Measurements from ENCODE around the gene PDLIM7. TPM values are rescaled to one million over a fixed set of nuclear protein-coding genes. Genes with fewer than 3 reads are reported as not detected.

PDLIM7 gene
- total and polyA plus RNA-seq, 2 of the 8 experiments (the other 6 are each of a cell fraction or from before 2014, with no cell fraction given) = 67.3 to 94.2 TPM

DNA sequence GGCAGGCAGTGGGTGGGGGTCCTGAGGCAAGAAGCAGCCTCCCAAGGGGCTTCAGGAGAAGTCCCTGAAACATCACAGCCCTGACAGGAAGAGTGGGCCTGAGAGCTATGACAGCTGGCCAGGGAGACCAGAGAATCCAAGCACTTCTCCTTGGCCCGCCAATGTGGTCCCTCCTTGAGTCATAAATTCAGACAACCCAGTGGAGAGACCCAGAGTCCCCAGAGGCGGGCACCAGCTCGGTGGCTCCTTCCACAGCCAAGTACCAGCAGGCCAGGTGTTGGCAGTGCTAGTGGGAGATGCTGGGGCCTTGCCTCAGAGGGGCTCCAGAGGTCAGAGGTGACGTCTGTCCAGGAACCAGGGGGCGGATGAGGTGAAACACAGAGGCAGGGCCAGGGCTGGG, 13.8 kb upstream of the PDLIM7 start:
- DNase-seq (ENCODE audit: low read depth in 1 of 2, low spot score in 2 of 2) (no peak), FAIRE-seq (no peak)
- no peak overlapping the region for H3K14ac ChIP-seq (ENCODE audit: insufficient read length)
- no peak overlapping the region for H4K5ac ChIP-seq (ENCODE audit: insufficient read length, low read depth, low read length)
- no peak overlapping the region for H3K56ac ChIP-seq (replicated peaks; ENCODE audit: insufficient read length, low read depth, low read length)
- H3K79me1 ChIP-seq (ENCODE audit: low read depth, low read length) = peaks cover 3% of the 10 kb centered on the region; the same call in 1 of the 2 replicates
- no peak for TF ChIP-seq CHD1 (IDR thresholded peaks at IDR 0.05; ENCODE audit: low read depth, low read length)
- no peak for TF ChIP-seq ASH2L (IDR thresholded peaks at IDR 0.05; ENCODE audit: low read length)
- no peak for TF ChIP-seq GTF2F1 (IDR thresholded peaks at IDR 0.05; ENCODE audit: borderline replicate concordance, low read depth, low read length)
- no peak for TF ChIP-seq JUN (IDR thresholded peaks at IDR 0.05; ENCODE audit: low read depth, low read length)
- TF ChIP-seq EZH2 (IDR thresholded peaks at IDR 0.05; ENCODE audit: low read depth, low read length, severe bottlenecking) = no peak
- no peak for TF ChIP-seq HDAC6 (IDR thresholded peaks at IDR 0.05; ENCODE audit: low read depth, low read length)
- TF ChIP-seq BACH1 (IDR thresholded peaks at IDR 0.05; ENCODE audit: low read length) = no peak
- no peak for TF ChIP-seq TEAD4 (IDR thresholded peaks at IDR 0.05; ENCODE audit: low read depth, low read length)
- no peak for TF ChIP-seq NANOG (IDR thresholded peaks at IDR 0.05; ENCODE audit: insufficient read depth, low read depth, low read length, poor library complexity, severe bottlenecking)
- no peak for TF ChIP-seq CEBPB (IDR thresholded peaks at IDR 0.05; ENCODE audit: low read depth, low read length)
- H3K36me3 ChIP-seq (ENCODE audit: control insufficient read depth in 2 of 4, insufficient read depth in 4 of 4, low read length in 3 of 4) = peaks cover 27 to 50% (median 48%) of the 10 kb centered on the region in 4 experiments
- H3K23ac ChIP-seq (ENCODE audit: insufficient read length) = no peak overlapping the region
- H3K18ac ChIP-seq (ENCODE audit: extremely low read depth, low read length) = no peak overlapping the region
- no peak overlapping the region for H2BK5ac ChIP-seq (ENCODE audit: low read depth, low read length)
- peaks cover 0 to 19% of the 10 kb centered on the region in 2 experiments for H4K20me1 ChIP-seq (replicated peaks in 1 of 2; ENCODE audit: control insufficient read depth in 1 of 2, insufficient read depth in 2 of 2, low read length in 2 of 2)
- 94% methylated on average over 3 of the region's 5 CpGs; no CpG with 5 or more reads in 1 of the 2 experiments for WGBS, 2 experiments (ENCODE audit: extremely low coverage in 1 of 2, insufficient coverage in 1 of 2, insufficient read length in 1 of 2, insufficient replicate concordance in 2 of 2, low coverage in 1 of 2, low lambda C conversion rate in 2 of 2, missing lambda C conversion rate in 1 of 2)
- H2AK5ac ChIP-seq (ENCODE audit: low read depth, low read length) = 0 out of 2 replicates have a peak overlapping the region, but pooled peaks have one; percentile 75
- H3K79me2 ChIP-seq (ENCODE audit: control insufficient read depth in 1 of 2, insufficient read depth in 2 of 2, low read length in 2 of 2) = peaks cover 0 to 6% of the 10 kb centered on the region in 2 experiments; a peak in 1 of 4 replicates
- no peak overlapping the region for H4K8ac ChIP-seq (ENCODE audit: extremely low read depth, insufficient read depth, low read length)
- no peak overlapping the region for H2BK120ac ChIP-seq (replicated peaks; ENCODE audit: low read depth, low read length)
- no peak overlapping the region for H2AFZ ChIP-seq (ENCODE audit: low read length)
- no peak overlapping the region for H3K4me3 ChIP-seq (ENCODE audit: extremely low read depth in 1 of 4, insufficient read depth in 2 of 4, low read depth in 3 of 4, low read length in 4 of 4)
- H3K27me3 ChIP-seq (replicated peaks in 1 of 4; ENCODE audit: control insufficient read depth in 3 of 4, extremely low read depth in 1 of 4, insufficient read depth in 3 of 4, low read length in 3 of 4) = no peaks in the 10 kb centered on the region
- H3K9ac ChIP-seq (replicated peaks in 1 of 4; ENCODE audit: extremely low read depth in 1 of 4, low read depth in 3 of 4, low read length in 3 of 4) = no peak overlapping the region
- H2BK20ac ChIP-seq (ENCODE audit: low read length) = no peak overlapping the region
- no peak overlapping the region for H3K4me2 ChIP-seq (ENCODE audit: insufficient read depth in 1 of 2, low read depth in 2 of 2, low read length in 2 of 2)
- H2BK12ac ChIP-seq (ENCODE audit: low read depth, low read length) = no peak overlapping the region
- no peak overlapping the region for H4K91ac ChIP-seq (replicated peaks; ENCODE audit: insufficient read length, low read length)
- H3K9me3 ChIP-seq (ENCODE audit: insufficient read depth in 2 of 2, low read depth in 1 of 2, low read length in 1 of 2) = no peaks in the 10 kb centered on the region
- H3K27ac ChIP-seq (ENCODE audit: low read depth, low read length) = no peak overlapping the region
- H3K23me2 ChIP-seq (ENCODE audit: low read depth, low read length) = peaks cover 2% of the 10 kb centered on the region
- ChIA-PET POLR2A (ENCODE audit: partially characterized antibody) (interaction anchor here (2.6 to 65.5 kb wide), 2 partner anchors 42 kb away, joined by 10 to 3349 read pairs; partner anchors contain the start of genes DBN1, FAM193B, PDLIM7 and PRR7), CTCF (ENCODE audit: partially characterized antibody) (interaction anchor here (0.6 to 20.8 kb wide), 4 partner anchors 10 to 1464 kb away, joined by 3 to 306 read pairs (median 30); partner anchors contain the start of gene PDLIM7)
- H3K4me1 ChIP-seq (replicated peaks in 1 of 4; ENCODE audit: control insufficient read depth in 3 of 4, insufficient read depth in 4 of 4, low read length in 3 of 4) = peaks cover 4 to 18% (median 11%) of the 10 kb centered on the region in 4 experiments; a peak in 6 of 7 replicates
- no peak overlapping the region for H2BK15ac ChIP-seq (ENCODE audit: low read length)
- H3K4ac ChIP-seq (replicated peaks; ENCODE audit: insufficient read length, low read depth, low read length) = no peak overlapping the region

All from H1 (cell line).